ENCODE data around the gene CPEB1. TPM values are rescaled to one million over a fixed set of nuclear protein-coding genes. Genes with fewer than 3 reads are reported as not detected.
"Not testable (repeated sequence)": the region's sequence is repeated elsewhere in the genome, so short reads cannot be mapped to it uniquely, and the experiment has no call there.

Gene CPEB1
- total and polyA plus RNA-seq, 2 donors from 2014 or later = 1.4 to 1.6 TPM

- Histone ChIP-seq H3K4me1 (ENCODE audit: control insufficient read depth in 2 of 3, insufficient read depth in 2 of 3, low read depth in 1 of 3, low read length in 3 of 3) (peaks cover 0 to 7% (median 0%) of the 10 kb centered on the region in 3 donors), H3K27me3 (ENCODE audit: control insufficient read depth, insufficient read depth, low read length) (no peaks in the 10 kb centered on the region), H3K9ac (ENCODE audit: low read length in 3 of 3) (no peak overlapping the region), H3K27ac (ENCODE audit: low read depth in 2 of 2, low read length in 2 of 2) (no peak overlapping the region), H3K4me3 (ENCODE audit: low read length in 3 of 3) (no peak overlapping the region), H3K36me3 (ENCODE audit: control insufficient read depth in 2 of 3, insufficient read depth in 3 of 3, low read length in 3 of 3) (peaks cover 7 to 34% (median 14%) of the 10 kb centered on the region in 3 donors), H3K9me3 (ENCODE audit: control insufficient read depth in 2 of 3, insufficient read depth in 1 of 3, low read length in 3 of 3) (no peaks in the 10 kb centered on the region)
- no peak for TF ChIP-seq CTCF (IDR thresholded peaks at IDR 0.05; ENCODE audit: borderline replicate concordance, extremely low read depth, insufficient read depth)
- intact Hi-C loops (cut with DNase I) = no loop called here
- FAIRE-seq (no peak), DNase-seq (no peak)
Measured at GRCh38 chr15:82536409-82537350, 110.5 kb downstream of the CPEB1 start.

- no peak overlapping the region for H3K9ac ChIP-seq (ENCODE audit: low read length in 3 of 3)
Measured at GRCh38 chr15:82535566-82536408, 111.4 kb downstream of the CPEB1 start.

GRCh38 chr15:82535151-82535550 is 112.0 kb downstream of the CPEB1 start:
- H3K4me1 ChIP-seq (ENCODE audit: control insufficient read depth in 2 of 3, insufficient read depth in 2 of 3, low read depth in 1 of 3, low read length in 3 of 3); FAIRE-seq; intact Hi-C loops (cut with DNase I); H3K9ac ChIP-seq (ENCODE audit: low read length in 3 of 3); DNase-seq; H3K9me3 ChIP-seq (ENCODE audit: control insufficient read depth in 2 of 3, insufficient read depth in 1 of 3, low read length in 3 of 3); H3K27ac ChIP-seq (ENCODE audit: low read depth in 2 of 2, low read length in 2 of 2); H3K27me3 ChIP-seq (ENCODE audit: control insufficient read depth, insufficient read depth, low read length); H3K4me3 ChIP-seq (ENCODE audit: low read length in 3 of 3): not testable (repeated sequence)
- H3K36me3 ChIP-seq (ENCODE audit: control insufficient read depth in 2 of 3, insufficient read depth in 3 of 3, low read length in 3 of 3) = peaks cover 7 to 34% (median 14%) of the 10 kb centered on the region in 3 donors

More at GRCh38 chr15:82535566-82536408, 111.4 kb downstream of the CPEB1 start:
- H3K27me3 ChIP-seq (ENCODE audit: control insufficient read depth, insufficient read depth, low read length) = no peaks in the 10 kb centered on the region
- H3K36me3 ChIP-seq (ENCODE audit: control insufficient read depth in 2 of 3, insufficient read depth in 3 of 3, low read length in 3 of 3) = peaks cover 7 to 34% (median 14%) of the 10 kb centered on the region in 3 donors
- H3K4me1 ChIP-seq (ENCODE audit: control insufficient read depth in 2 of 3, insufficient read depth in 2 of 3, low read depth in 1 of 3, low read length in 3 of 3) = peaks cover 0 to 2% (median 0%) of the 10 kb centered on the region in 3 donors
- no peaks in the 10 kb centered on the region for H3K9me3 ChIP-seq (ENCODE audit: control insufficient read depth in 2 of 3, insufficient read depth in 1 of 3, low read length in 3 of 3)
- no peak for FAIRE-seq
- intact Hi-C loops (cut with DNase I) = no loop called here
- no peak for TF ChIP-seq CTCF (IDR thresholded peaks at IDR 0.05; ENCODE audit: borderline replicate concordance, extremely low read depth, insufficient read depth)
- DNase-seq = no peak
- H3K4me3 ChIP-seq (ENCODE audit: low read length in 3 of 3) = no peak overlapping the region
- H3K27ac ChIP-seq (ENCODE audit: low read depth in 2 of 2, low read length in 2 of 2) = no peak overlapping the region

- H3K27me3 ChIP-seq (ENCODE audit: control insufficient read depth, insufficient read depth, low read length); H3K4me3 ChIP-seq (ENCODE audit: low read length in 3 of 3); H3K9me3 ChIP-seq (ENCODE audit: control insufficient read depth in 2 of 3, insufficient read depth in 1 of 3, low read length in 3 of 3); H3K9ac ChIP-seq (ENCODE audit: low read length in 3 of 3); intact Hi-C loops (cut with DNase I); FAIRE-seq; H3K4me1 ChIP-seq (ENCODE audit: control insufficient read depth in 2 of 3, insufficient read depth in 2 of 3, low read depth in 1 of 3, low read length in 3 of 3); DNase-seq; H3K27ac ChIP-seq (ENCODE audit: low read depth in 2 of 2, low read length in 2 of 2): not testable (repeated sequence)
- H3K36me3 ChIP-seq (ENCODE audit: control insufficient read depth in 2 of 3, insufficient read depth in 3 of 3, low read length in 3 of 3) = peaks cover 7 to 34% (median 14%) of the 10 kb centered on the region in 3 donors
Measured at GRCh38 chr15:82534457-82534861, 112.7 kb downstream of the CPEB1 start.
